Right lobe of liver (tissue), 6 donors: ENCODE measurements around the gene ISM1. TPM values are rescaled to one million over a fixed set of nuclear protein-coding genes. Genes with fewer than 3 reads are reported as not detected.

Experiments used
- ATAC-seq, 4 donors: fragments of 200-7000 bp; cut with Tn5 transposase; one replicate each; pipeline ENCODE4 v1.9.1; 2020; ENCODE audit warnings: mild to moderate bottlenecking in 4 of 4, moderate library complexity in 4 of 4
- DNase-seq, 3 donors: peaks; one replicate each; pipeline ENCODE4 v3.0.0-alpha.2; 2020
- H3K27ac ChIP-seq, 3 donors: fragments of 200-600 bp; one replicate each; pipeline ENCODE4 v1.8.0; 2022
- H3K27me3 ChIP-seq, 2 donors: fragments of 200-600 bp; one replicate each; pipeline ENCODE4 v1.8.0; 2022
- H3K36me3 ChIP-seq, 4 donors: fragments of 200-600 bp; sonication (generic) in 1 of 4; one replicate each; pipeline versions ENCODE4 v1.5.1 to v1.8.0; 2017 to 2022; ENCODE audit warnings: control low read depth in 1 of 4
- H3K4me1 ChIP-seq, 4 donors: fragments of 200-600 bp; sonication (generic) in 1 of 4; one replicate each; pipeline versions ENCODE4 v1.5.1 to v1.8.0; 2017 to 2022; ENCODE audit warnings: control low read depth in 1 of 4
- H3K4me3 ChIP-seq, 3 donors: fragments of 200-600 bp; one replicate each; pipeline ENCODE4 v1.8.0; 2022
- H3K9me3 ChIP-seq, 4 donors: fragments of 200-600 bp; sonication (generic) in 1 of 4; one replicate each; pipeline versions ENCODE4 v1.5.1 to v1.8.0; 2017 to 2022; ENCODE audit warnings: control low read depth in 1 of 4
- POLR2A ChIP-seq: fragments of 450-650 bp; IDR thresholded peaks from one replicate; pipeline ENCODE4 v1.6.1; 2017; ENCODE audit warnings: antibody characterized with exemption, mild to moderate bottlenecking
- WGBS: methylation state at CpG from one replicate; pipeline ENCODE4 v1.1.6; 2018; ENCODE audit warnings: low coverage, low lambda C conversion rate; ENCODE audit not compliant: insufficient coverage; ENCODE audit errors: missing lambda C conversion rate; 5-methylcytosine and 5-hydroxymethylcytosine counted together
- intact Hi-C, 2 donors: fragments of 100-400 bp; cut with DNase I; formaldehyde crosslinking; loops; one replicate each; pipeline versions ENCODE4 v1.11.2 to v1.14.1; 2022
- total RNA-seq, 6 experiments: library from RNA; depleted of rRNA in 2 of 6; stranded (reverse); fragments of >200 nt in 2 of 6; fragmentation: NEBNext Ultra II Directional in 3 of 6; extraction: Animal tissue kit (Norgen Biotek cat#: 25700) in 3 of 6; gene quantifications; one replicate each; pipeline versions ENCODE4 v1.1.0 to v1.2.4, GENCODE V29; 2016 to 2023
- TF ChIP-seq, protein P1 (sequence below), 4 donors: fragments of 200-600 bp in 3 of 4; fragments of 450-650 bp in 1 of 4; IDR thresholded peaks; one replicate each; pipeline versions ENCODE4 v1.5.1 to v1.8.0; 2016 to 2022; ENCODE audit warnings: antibody characterized with exemption in 4 of 4, mild to moderate bottlenecking in 2 of 4
- donor health status: DM: no; HTN: yes; CAD: no.
- donor health status: DM: no; HTN: no; CAD: no.
- donor health status: DM: no; HTN: no; CAD: no.
- donor health status: DM: no; HTN: yes; CAD: no.
- donor health status: DM: no; HTN: yes; CAD: no.

Gene ISM1
- total RNA-seq, 6 experiments from 2014 or later: 2.1 to 5.5 (median 3.2) TPM

DNA sequence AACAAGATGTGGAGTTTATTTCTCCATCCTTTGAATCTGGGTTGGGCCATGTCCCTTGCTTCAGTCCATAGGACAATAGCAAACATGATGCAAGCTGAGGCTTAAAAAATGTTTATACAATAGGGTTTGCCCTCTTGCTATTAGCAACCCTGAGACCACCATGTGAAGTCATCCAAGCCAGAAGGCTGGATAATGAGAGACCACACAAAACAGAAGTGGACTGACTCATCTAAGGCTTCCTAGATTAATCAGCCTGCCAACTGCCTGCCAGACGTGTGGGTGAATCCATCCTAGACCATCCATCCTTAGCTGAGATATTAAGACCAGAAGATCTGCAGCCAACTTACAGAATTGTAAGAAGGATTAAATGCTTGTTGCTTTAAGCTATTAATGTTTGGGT is 38.1 kb upstream of the ISM1 start:
- WGBS: 60% methylated on average over 1 of the region's 1 CpG

DNA sequence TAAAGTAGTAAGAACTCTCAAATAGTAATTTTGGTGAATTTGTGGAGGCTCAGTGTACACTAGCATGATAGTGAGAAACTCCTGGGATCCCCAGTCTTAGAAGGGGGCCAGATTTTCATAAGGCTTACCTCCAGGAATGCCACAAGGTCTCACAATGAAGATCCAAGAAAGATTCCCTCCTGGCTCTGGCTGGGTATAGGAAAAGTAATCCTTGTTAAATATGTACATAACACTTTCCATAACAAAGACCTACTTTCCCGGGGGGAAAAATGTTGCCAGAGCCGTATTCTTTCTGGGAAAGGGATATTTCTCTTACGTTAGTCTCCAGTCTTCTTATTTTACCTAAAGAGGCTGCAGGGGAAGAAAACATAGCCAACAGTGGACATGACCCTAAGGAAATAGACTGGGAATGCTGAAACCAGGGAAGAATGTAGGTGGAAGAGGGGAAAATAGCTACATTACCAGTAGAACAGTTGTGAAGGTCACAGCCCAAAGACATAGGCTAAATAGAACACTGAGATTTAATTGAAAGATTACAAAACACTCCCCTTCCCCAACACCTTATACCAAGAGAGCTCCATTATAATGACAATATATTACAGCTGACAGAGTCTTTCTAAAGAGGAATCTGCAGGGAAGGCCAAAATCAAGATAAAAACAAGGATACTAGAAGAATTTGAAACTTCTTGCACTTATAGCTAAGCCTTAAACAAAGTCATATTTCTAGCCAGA is 34.9 kb upstream of the ISM1 start:
- H3K27me3 ChIP-seq: no peaks in the 10 kb centered on the region
- no peak overlapping the region for H3K27ac ChIP-seq
- WGBS: 50% methylated on average over 3 of the region's 3 CpGs
- H3K4me1 ChIP-seq: no peaks in the 10 kb centered on the region
- no peak for TF ChIP-seq POLR2A
- TF ChIP-seq, protein P1, sequence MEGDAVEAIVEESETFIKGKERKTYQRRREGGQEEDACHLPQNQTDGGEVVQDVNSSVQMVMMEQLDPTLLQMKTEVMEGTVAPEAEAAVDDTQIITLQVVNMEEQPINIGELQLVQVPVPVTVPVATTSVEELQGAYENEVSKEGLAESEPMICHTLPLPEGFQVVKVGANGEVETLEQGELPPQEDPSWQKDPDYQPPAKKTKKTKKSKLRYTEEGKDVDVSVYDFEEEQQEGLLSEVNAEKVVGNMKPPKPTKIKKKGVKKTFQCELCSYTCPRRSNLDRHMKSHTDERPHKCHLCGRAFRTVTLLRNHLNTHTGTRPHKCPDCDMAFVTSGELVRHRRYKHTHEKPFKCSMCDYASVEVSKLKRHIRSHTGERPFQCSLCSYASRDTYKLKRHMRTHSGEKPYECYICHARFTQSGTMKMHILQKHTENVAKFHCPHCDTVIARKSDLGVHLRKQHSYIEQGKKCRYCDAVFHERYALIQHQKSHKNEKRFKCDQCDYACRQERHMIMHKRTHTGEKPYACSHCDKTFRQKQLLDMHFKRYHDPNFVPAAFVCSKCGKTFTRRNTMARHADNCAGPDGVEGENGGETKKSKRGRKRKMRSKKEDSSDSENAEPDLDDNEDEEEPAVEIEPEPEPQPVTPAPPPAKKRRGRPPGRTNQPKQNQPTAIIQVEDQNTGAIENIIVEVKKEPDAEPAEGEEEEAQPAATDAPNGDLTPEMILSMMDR (IDR thresholded peaks at IDR 0.05): no peak
- H3K4me3 ChIP-seq: no peak overlapping the region
- DNase-seq: no peak
- H3K9me3 ChIP-seq: no peaks in the 10 kb centered on the region
- intact Hi-C loops: no loop called here
- ATAC-seq: no peak
- no peaks in the 10 kb centered on the region for H3K36me3 ChIP-seq

More for the DNA sequence above, 38.1 kb upstream of the ISM1 start:
- Histone ChIP-seq H3K27ac (no peak overlapping the region), H3K4me1 (no peaks in the 10 kb centered on the region), H3K36me3 (no peaks in the 10 kb centered on the region), H3K27me3 (no peaks in the 10 kb centered on the region), H3K4me3 (no peak overlapping the region), H3K9me3 (no peaks in the 10 kb centered on the region)
- intact Hi-C loops: no loop called here
- DNase-seq (no peak), ATAC-seq (no peak)
- TF ChIP-seq POLR2A: no peak
- TF ChIP-seq, protein P1 (IDR thresholded peaks at IDR 0.05): no peak

DNA sequence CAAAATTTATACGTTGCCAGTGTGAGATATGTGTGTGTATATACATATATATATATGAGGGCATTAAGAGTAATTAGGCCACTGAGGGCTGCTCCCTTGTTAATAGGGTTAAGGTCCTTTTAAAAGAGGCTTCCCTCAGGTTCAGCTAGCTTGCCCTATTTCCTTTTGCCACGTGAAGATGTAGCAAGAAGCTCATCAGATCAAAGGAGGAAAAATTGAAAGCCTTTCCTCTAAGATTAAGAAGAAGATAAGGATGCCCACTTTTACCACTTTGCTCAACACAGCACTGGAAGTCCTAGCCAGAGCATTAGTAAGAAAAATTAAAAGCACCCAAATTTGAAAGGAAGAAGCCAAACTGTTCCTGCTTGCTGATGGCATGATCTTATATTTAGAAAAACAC is 33.2 kb upstream of the ISM1 start:
- H3K27me3 ChIP-seq: no peaks in the 10 kb centered on the region
- no peaks in the 10 kb centered on the region for H3K36me3 ChIP-seq
- DNase-seq (no peak), ATAC-seq (no peak)
- no peaks in the 10 kb centered on the region for H3K4me1 ChIP-seq
- 51% methylated on average over 2 of the region's 2 CpGs for WGBS
- intact Hi-C loops: no loop called here
- TF ChIP-seq, protein P1 (IDR thresholded peaks at IDR 0.05): no peak
- no peak for TF ChIP-seq POLR2A
- H3K9me3 ChIP-seq: no peaks in the 10 kb centered on the region
- no peak overlapping the region for H3K27ac ChIP-seq
- H3K4me3 ChIP-seq: no peak overlapping the region

DNA sequence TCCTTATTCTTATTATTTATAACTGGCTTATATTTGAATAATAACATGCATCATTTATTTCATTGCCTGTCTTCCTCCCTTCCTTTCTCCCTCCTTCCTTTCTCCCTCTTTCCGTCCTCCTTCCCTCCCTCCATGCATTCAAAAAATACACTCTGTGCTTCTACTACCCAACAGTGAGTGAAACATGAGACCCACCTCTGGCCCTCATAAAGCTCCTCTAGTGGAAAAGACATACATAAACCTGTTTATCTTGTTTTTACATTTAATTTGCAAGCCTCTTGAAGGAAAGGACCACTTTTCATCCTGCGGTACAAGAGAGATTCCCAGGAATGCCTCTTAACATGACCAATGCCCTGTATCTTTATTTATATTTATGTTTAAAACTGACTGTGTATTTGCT is 21.8 kb upstream of the ISM1 start:
- no peak for TF ChIP-seq POLR2A
- TF ChIP-seq, protein P1 (IDR thresholded peaks at IDR 0.05): no peak
- no peak overlapping the region for H3K27ac ChIP-seq
- WGBS: 79% methylated on average over 2 of the region's 2 CpGs
- no peak for ATAC-seq
- no peaks in the 10 kb centered on the region for H3K4me1 ChIP-seq
- H3K4me3 ChIP-seq: no peak overlapping the region
- H3K27me3 ChIP-seq: no peaks in the 10 kb centered on the region
- no peaks in the 10 kb centered on the region for H3K36me3 ChIP-seq
- H3K9me3 ChIP-seq: no peaks in the 10 kb centered on the region
- DNase-seq: no peak
- intact Hi-C loops: no loop called here
